SU-DHL-6 (cell line): ENCODE data around the gene IFTAP.

Experiments used
- H2AFZ ChIP-seq: fragments of 200-600 bp; sonication (generic); 2 replicates; pipeline ENCODE4 v1.6.1; 2014; ENCODE audit warnings: low read depth, mild to moderate bottlenecking, moderate library complexity, mixed read lengths, antibody characterized with exemption, low read length; ENCODE audit not compliant: severe bottlenecking
- H3F3A ChIP-seq: fragments of 200-600 bp; shearing (Covaris generic); 2 replicates; pipeline ENCODE4 v1.6.0; 2016; ENCODE audit warnings: antibody characterized with exemption, mild to moderate bottlenecking; ENCODE audit not compliant: insufficient read depth
- H3K27ac ChIP-seq: fragments of 200-600 bp; sonication (generic); 2 replicates; pipeline ENCODE4 v1.5.1; 2016; ENCODE audit warnings: low read depth, mild to moderate bottlenecking, low read length, moderate library complexity, mixed read lengths
- H3K27me3 ChIP-seq: fragments of 200-600 bp; sonication (generic), shearing (Covaris generic); 2 replicates; pipeline ENCODE4 v1.6.0; 2014; ENCODE audit warnings: mild to moderate bottlenecking, low read length
- H3K36me3 ChIP-seq: fragments of 200-600 bp; sonication (generic); 2 replicates; pipeline ENCODE4 v1.6.1; 2014; ENCODE audit warnings: mild to moderate bottlenecking, low read length, mixed read lengths
- H3K4me2 ChIP-seq: fragments of 300-600, 200-600 bp; shearing (Covaris generic), sonication (generic); 2 replicates; pipeline ENCODE4 v1.6.0; 2014; ENCODE audit warnings: low read length, low read depth, mild to moderate bottlenecking; ENCODE audit not compliant: poor library complexity, severe bottlenecking
- H3K4me3 ChIP-seq: fragments of 200-600 bp; sonication (generic); 2 replicates; pipeline ENCODE4 v1.5.1; 2014; ENCODE audit warnings: antibody characterized with exemption, low read length, mild to moderate bottlenecking, mixed read lengths; ENCODE audit not compliant: insufficient read depth, poor library complexity, severe bottlenecking
- H3K79me2 ChIP-seq: fragments of 200-600 bp; sonication (generic); 2 replicates; pipeline ENCODE4 v1.6.1; 2014; ENCODE audit warnings: mild to moderate bottlenecking, low read length, moderate library complexity; ENCODE audit not compliant: insufficient read depth
- H3K9ac ChIP-seq: fragments of 200-600 bp; sonication (generic); 2 replicates; pipeline ENCODE4 v1.7.0; 2014; ENCODE audit warnings: mild to moderate bottlenecking, low read length
- H3K9me2 ChIP-seq: fragments of 200-600 bp; sonication (generic); replicated peaks from 2 replicates; pipeline ENCODE4 v1.6.1; 2014; ENCODE audit warnings: low read length; ENCODE audit not compliant: insufficient read depth
- H3K9me3 ChIP-seq: fragments of 200-600 bp; sonication (generic); 2 replicates; pipeline ENCODE4 v1.6.1; 2014; ENCODE audit warnings: low read length, mixed read lengths; ENCODE audit not compliant: insufficient read depth
- H4K20me1 ChIP-seq: fragments of 200-600 bp; sonication (generic); 2 replicates; pipeline ENCODE4 v1.6.1; 2014; ENCODE audit warnings: low read depth, mild to moderate bottlenecking, antibody characterized with exemption, low read length, moderate library complexity, mixed read lengths
- CTCF ChIP-seq: fragments of 200-600 bp; sonication (generic); IDR thresholded peaks from one replicate; pipeline ENCODE4 v1.5.1; 2017; ENCODE audit warnings: antibody characterized with exemption, mild to moderate bottlenecking, low read length, moderate library complexity; ENCODE audit not compliant: insufficient read depth, poor library complexity, severe bottlenecking
- EZH2phosphoT487 ChIP-seq: fragments of 200-600 bp; sonication (generic), shearing (Covaris generic); conservative IDR thresholded peaks from 2 replicates; pipeline ENCODE4 v1.6.1; 2018; ENCODE audit warnings: mild to moderate bottlenecking, antibody characterized with exemption, low read length, moderate library complexity, mixed read lengths

Gene IFTAP

GRCh38 chr11:36623494-36623893 lies 29.2 kb downstream of the IFTAP start:
- no peak overlapping the region for H2AFZ ChIP-seq
- H3K79me2 ChIP-seq = no peaks in the 10 kb centered on the region
- H4K20me1 ChIP-seq = no peaks in the 10 kb centered on the region
- no peaks in the 10 kb centered on the region for H3K36me3 ChIP-seq
- H3K9me3 ChIP-seq = no peaks in the 10 kb centered on the region
- TF ChIP-seq CTCF = no peak
- no peak for TF ChIP-seq EZH2phosphoT487
- no peaks in the 10 kb centered on the region for H3K9me2 ChIP-seq
- no peak overlapping the region for H3K9ac ChIP-seq
- H3K27me3 ChIP-seq = no peaks in the 10 kb centered on the region
- no peak overlapping the region for H3K4me3 ChIP-seq
- H3K4me2 ChIP-seq = no peak overlapping the region
- H3K27ac ChIP-seq = no peak overlapping the region
- H3F3A ChIP-seq = no peaks in the 10 kb centered on the region

- Histone ChIP-seq H3F3A (no peaks in the 10 kb centered on the region), H3K27me3 (0 out of 2 replicates have a peak, but pooled peaks cover 4% of the 10 kb centered on the region), H3K27ac (no peak overlapping the region), H3K36me3 (no peaks in the 10 kb centered on the region), H3K79me2 (no peaks in the 10 kb centered on the region), H3K9ac (no peak overlapping the region), H3K4me3 (no peak overlapping the region), H3K9me2 (no peaks in the 10 kb centered on the region), H4K20me1 (no peaks in the 10 kb centered on the region), H3K4me2 (no peak overlapping the region), H3K9me3 (no peaks in the 10 kb centered on the region), H2AFZ (no peak overlapping the region)
- no peak for TF ChIP-seq EZH2phosphoT487
These were observed 32.7 kb downstream of the IFTAP start for GRCh38 chr11:36627006-36627405.

GRCh38 chr11:36627471-36627870 lies 33.2 kb downstream of the IFTAP start:
- Histone ChIP-seq H3K9me2 (no peaks in the 10 kb centered on the region), H3K4me3 (no peak overlapping the region), H3K9ac (no peak overlapping the region), H3K4me2 (no peak overlapping the region), H2AFZ (no peak overlapping the region), H3K27ac (no peak overlapping the region), H3K9me3 (no peaks in the 10 kb centered on the region), H3K79me2 (no peaks in the 10 kb centered on the region), H3K36me3 (no peaks in the 10 kb centered on the region), H4K20me1 (no peaks in the 10 kb centered on the region), H3K27me3 (0 out of 2 replicates have a peak, but pooled peaks cover 4% of the 10 kb centered on the region), H3F3A (no peaks in the 10 kb centered on the region)
- TF ChIP-seq CTCF (no peak), EZH2phosphoT487 (no peak)

- H3K9me2 ChIP-seq = no peaks in the 10 kb centered on the region
- H3K9ac ChIP-seq = no peak overlapping the region
- no peaks in the 10 kb centered on the region for H3K79me2 ChIP-seq
- TF ChIP-seq EZH2phosphoT487 = no peak
- no peak for TF ChIP-seq CTCF
- no peaks in the 10 kb centered on the region for H3K9me3 ChIP-seq
- H3K4me3 ChIP-seq = no peak overlapping the region
- no peak overlapping the region for H3K4me2 ChIP-seq
- H2AFZ ChIP-seq = no peak overlapping the region
- H3K27ac ChIP-seq = no peak overlapping the region
- H4K20me1 ChIP-seq = no peaks in the 10 kb centered on the region
- H3F3A ChIP-seq = no peaks in the 10 kb centered on the region
- no peaks in the 10 kb centered on the region for H3K36me3 ChIP-seq
- 0 out of 2 replicates have a peak, but pooled peaks cover 4% of the 10 kb centered on the region for H3K27me3 ChIP-seq
These were observed 33.8 kb downstream of the IFTAP start for GRCh38 chr11:36628141-36628540.
